Activated naive CD4-positive, alpha-beta T cell treated with anti-CD3 and anti-CD28 coated beads, Interleukin-2, amount 50 U/mL, for 24 hours (primary cell): ENCODE results near the gene IFT52.
"Not testable (repeated sequence)": the region's sequence is repeated elsewhere in the genome, so short reads cannot be mapped to it uniquely, and the experiment has no call there.

Experiments
- H3K27ac Mint-ChIP-seq: one replicate; pipeline ENCODE4 v1.8.0; 2021; ENCODE audit warnings: mild to moderate bottlenecking, mixed read lengths
- H3K27me3 Mint-ChIP-seq: one replicate; pipeline ENCODE4 v1.8.0; 2021; ENCODE audit warnings: mixed read lengths
- H3K36me3 Mint-ChIP-seq: one replicate; pipeline ENCODE4 v1.8.0; 2021; ENCODE audit warnings: mixed read lengths
- H3K4me1 Mint-ChIP-seq: one replicate; pipeline ENCODE4 v1.8.0; 2021; ENCODE audit warnings: mixed read lengths
- H3K4me3 Mint-ChIP-seq: one replicate; pipeline ENCODE4 v1.8.0; 2021; ENCODE audit warnings: mild to moderate bottlenecking, mixed read lengths
- H3K9me3 Mint-ChIP-seq: one replicate; pipeline ENCODE4 v1.8.0; 2021; ENCODE audit warnings: mixed read lengths

IFT52 gene

GRCh38 chr20:43584448-43585136 is 6.1 kb upstream of the IFT52 start:
- Mint-ChIP-seq H3K27me3 (peaks cover 2% of the 10 kb centered on the region), H3K4me3 (no peak overlapping the region), H3K36me3 (no peaks in the 10 kb centered on the region), H3K9me3 (no peaks in the 10 kb centered on the region), H3K27ac (no peak overlapping the region), H3K4me1 (peaks cover under 1% of the 10 kb centered on the region)

- Mint-ChIP-seq H3K36me3 (no peaks in the 10 kb centered on the region), H3K4me3 (no peak overlapping the region), H3K9me3 (no peaks in the 10 kb centered on the region), H3K4me1 (peaks cover 15% of the 10 kb centered on the region), H3K27me3 (peaks cover 2% of the 10 kb centered on the region), H3K27ac (no peak overlapping the region)
Observed at GRCh38 chr20:43586641-43587040, 4.1 kb upstream of the IFT52 start.

- H3K36me3 Mint-ChIP-seq, H3K27me3 Mint-ChIP-seq, H3K9me3 Mint-ChIP-seq, H3K4me3 Mint-ChIP-seq, H3K27ac Mint-ChIP-seq: not testable (repeated sequence)
- peaks cover 22% of the 10 kb centered on the region for H3K4me1 Mint-ChIP-seq
Observed at GRCh38 chr20:43588526-43588925, 2.2 kb upstream of the IFT52 start.

DNA sequence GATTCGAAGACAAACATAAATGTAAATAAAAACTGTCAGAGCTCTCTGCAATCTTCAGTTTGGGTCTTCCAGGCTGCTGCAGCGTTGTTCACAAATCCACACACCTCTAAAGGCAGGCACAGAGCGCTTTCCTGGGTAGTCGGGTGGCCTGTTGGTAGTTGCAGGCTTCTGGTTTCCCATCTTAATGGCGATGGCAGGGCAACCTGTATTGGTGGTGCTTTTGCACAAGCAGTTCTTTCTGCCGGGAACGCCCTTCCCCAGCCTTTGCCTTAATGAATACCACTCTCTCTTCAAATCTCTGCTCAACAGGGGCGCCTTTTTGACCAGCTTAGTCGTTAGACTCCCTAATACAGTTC is 723 bp upstream of the IFT52 start:
- Mint-ChIP-seq H3K4me3 (peak overlapping the region; percentile 89), H3K9me3 (no peaks in the 10 kb centered on the region)

DNA sequence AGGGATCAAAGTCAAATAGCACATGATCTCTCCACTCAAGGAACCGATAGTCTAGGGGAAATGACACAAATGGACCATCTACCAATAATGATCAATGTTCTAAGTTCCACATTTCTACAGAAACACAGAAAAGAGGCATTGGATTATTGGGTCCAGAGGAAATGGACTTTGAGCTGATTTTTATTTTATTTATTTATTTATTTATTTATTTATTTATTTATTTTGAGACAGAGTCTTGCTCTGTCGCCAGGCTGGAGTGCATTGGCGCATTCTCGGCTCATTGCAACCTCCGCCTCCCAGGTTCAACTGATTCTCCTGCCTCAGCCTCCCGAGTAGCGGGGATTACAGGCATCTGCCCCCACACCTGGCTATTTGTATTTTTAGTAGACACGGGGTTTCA is 11.2 kb downstream of the IFT52 start:
- H3K9me3 Mint-ChIP-seq, H3K4me1 Mint-ChIP-seq, H3K27me3 Mint-ChIP-seq, H3K36me3 Mint-ChIP-seq, H3K27ac Mint-ChIP-seq, H3K4me3 Mint-ChIP-seq: not testable (repeated sequence)

More for the DNA sequence above, 723 bp upstream of the IFT52 start:
- Mint-ChIP-seq H3K27ac (peak overlapping the region; percentile 91), H3K4me1 (peaks cover 22% of the 10 kb centered on the region), H3K27me3 (peaks cover 2% of the 10 kb centered on the region), H3K36me3 (peaks cover 5% of the 10 kb centered on the region)

DNA sequence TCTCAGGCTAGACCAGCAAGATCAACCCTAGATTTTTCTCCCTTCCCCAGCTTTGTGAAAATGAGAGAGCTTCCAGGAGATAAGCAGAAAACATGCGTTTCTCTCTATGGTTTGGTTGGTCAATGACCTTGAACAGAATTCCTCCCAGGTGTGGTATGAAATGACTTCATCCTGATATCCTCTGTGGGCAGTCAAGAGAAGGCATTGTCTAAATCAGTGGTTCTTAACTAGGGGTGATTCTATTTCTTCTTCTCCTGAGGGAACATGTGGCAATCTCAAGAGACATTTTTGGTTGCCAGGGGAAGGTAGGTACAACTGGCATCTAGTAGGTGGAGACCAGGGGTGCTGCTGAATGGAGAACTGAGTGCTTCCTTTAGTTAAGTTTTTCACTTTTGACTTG is 12.4 kb downstream of the IFT52 start:
- no peaks in the 10 kb centered on the region for H3K9me3 Mint-ChIP-seq
- peaks cover 4% of the 10 kb centered on the region for H3K36me3 Mint-ChIP-seq
- H3K4me3 Mint-ChIP-seq: no peak overlapping the region
- H3K27me3 Mint-ChIP-seq: no peaks in the 10 kb centered on the region
- no peaks in the 10 kb centered on the region for H3K4me1 Mint-ChIP-seq
- no peak overlapping the region for H3K27ac Mint-ChIP-seq

GRCh38 chr20:43605715-43606114 is 15.0 kb downstream of the IFT52 start:
- H3K9me3 Mint-ChIP-seq: no peaks in the 10 kb centered on the region
- H3K27ac Mint-ChIP-seq: no peak overlapping the region
- H3K36me3 Mint-ChIP-seq: peaks cover 3% of the 10 kb centered on the region
- H3K4me1 Mint-ChIP-seq: no peaks in the 10 kb centered on the region
- H3K27me3 Mint-ChIP-seq: no peaks in the 10 kb centered on the region
- H3K4me3 Mint-ChIP-seq: no peak overlapping the region

- not testable (repeated sequence) for H3K4me3 Mint-ChIP-seq, H3K4me1 Mint-ChIP-seq, H3K27ac Mint-ChIP-seq, H3K9me3 Mint-ChIP-seq, H3K27me3 Mint-ChIP-seq, H3K36me3 Mint-ChIP-seq
Observed at GRCh38 chr20:43607278-43607677, 16.5 kb downstream of the IFT52 start.

- H3K4me3 Mint-ChIP-seq: no peak overlapping the region
- H3K27ac Mint-ChIP-seq: no peak overlapping the region
- peaks cover 19% of the 10 kb centered on the region for H3K36me3 Mint-ChIP-seq
- no peaks in the 10 kb centered on the region for H3K4me1 Mint-ChIP-seq
- H3K27me3 Mint-ChIP-seq: no peaks in the 10 kb centered on the region
- H3K9me3 Mint-ChIP-seq: no peaks in the 10 kb centered on the region
Observed at GRCh38 chr20:43631598-43631997, 40.9 kb downstream of the IFT52 start.

DNA sequence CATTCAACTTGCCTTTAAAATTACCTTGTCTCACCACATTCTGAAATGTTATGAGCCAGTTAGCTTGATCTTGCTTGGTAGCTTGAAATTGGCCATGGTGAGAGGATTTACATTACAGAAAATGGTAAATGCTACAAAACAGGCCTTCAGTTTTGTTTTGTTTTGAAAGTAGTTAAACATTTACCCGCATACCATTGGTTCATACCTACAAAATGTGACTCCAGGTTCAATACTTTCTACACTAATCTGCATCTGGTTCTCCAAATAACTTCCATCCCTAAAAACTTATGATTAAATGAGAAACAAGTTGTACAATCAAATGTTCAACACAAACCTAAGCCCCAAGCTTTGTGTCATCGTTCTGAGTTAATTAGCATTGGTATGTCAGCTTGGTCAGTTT is 45.7 kb downstream of the IFT52 start:
- Mint-ChIP-seq H3K36me3 (peaks cover 17% of the 10 kb centered on the region), H3K27me3 (no peaks in the 10 kb centered on the region), H3K27ac (no peak overlapping the region), H3K4me1 (no peaks in the 10 kb centered on the region), H3K9me3 (no peaks in the 10 kb centered on the region), H3K4me3 (no peak overlapping the region)

GRCh38 chr20:43642548-43642947 is 51.8 kb downstream of the IFT52 start:
- Mint-ChIP-seq H3K4me3 (no peak overlapping the region), H3K9me3 (no peaks in the 10 kb centered on the region), H3K36me3 (peaks cover 10% of the 10 kb centered on the region), H3K27me3 (no peaks in the 10 kb centered on the region), H3K4me1 (no peaks in the 10 kb centered on the region), H3K27ac (no peak overlapping the region)

DNA sequence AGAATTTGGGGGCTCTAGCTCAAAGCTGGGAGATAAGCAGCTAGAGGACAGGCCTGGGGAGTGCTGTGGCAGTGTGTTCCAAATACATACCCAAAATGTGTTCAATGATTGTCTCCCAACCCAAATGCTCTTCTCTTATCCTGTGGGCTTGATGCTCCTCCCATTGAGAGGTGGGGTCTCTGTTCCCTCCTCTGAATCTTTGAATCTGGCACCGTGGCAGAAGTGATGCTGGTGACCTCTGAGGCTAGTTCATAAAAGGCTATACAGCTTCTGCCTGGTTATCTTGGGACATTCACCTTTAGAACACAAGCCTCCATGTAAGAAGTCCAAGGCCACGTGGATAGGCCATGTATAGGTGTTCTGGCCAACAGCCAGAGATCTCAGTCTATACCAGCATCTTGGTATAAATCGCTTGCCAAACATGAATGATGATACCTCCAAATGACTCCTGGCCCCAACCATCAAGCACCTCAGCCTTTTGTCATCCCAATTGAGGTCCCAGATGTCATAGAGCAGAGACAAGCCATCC is 60.3 kb downstream of the IFT52 start:
- H3K4me1 Mint-ChIP-seq: peaks cover under 1% of the 10 kb centered on the region
- peaks cover 5% of the 10 kb centered on the region for H3K36me3 Mint-ChIP-seq
- no peak overlapping the region for H3K4me3 Mint-ChIP-seq
- no peaks in the 10 kb centered on the region for H3K9me3 Mint-ChIP-seq
- H3K27ac Mint-ChIP-seq: no peak overlapping the region
- H3K27me3 Mint-ChIP-seq: no peaks in the 10 kb centered on the region

- not testable (repeated sequence) for H3K27me3 Mint-ChIP-seq, H3K9me3 Mint-ChIP-seq, H3K4me1 Mint-ChIP-seq, H3K4me3 Mint-ChIP-seq, H3K36me3 Mint-ChIP-seq, H3K27ac Mint-ChIP-seq
Observed at GRCh38 chr20:43651650-43652184, 61.0 kb downstream of the IFT52 start.

DNA sequence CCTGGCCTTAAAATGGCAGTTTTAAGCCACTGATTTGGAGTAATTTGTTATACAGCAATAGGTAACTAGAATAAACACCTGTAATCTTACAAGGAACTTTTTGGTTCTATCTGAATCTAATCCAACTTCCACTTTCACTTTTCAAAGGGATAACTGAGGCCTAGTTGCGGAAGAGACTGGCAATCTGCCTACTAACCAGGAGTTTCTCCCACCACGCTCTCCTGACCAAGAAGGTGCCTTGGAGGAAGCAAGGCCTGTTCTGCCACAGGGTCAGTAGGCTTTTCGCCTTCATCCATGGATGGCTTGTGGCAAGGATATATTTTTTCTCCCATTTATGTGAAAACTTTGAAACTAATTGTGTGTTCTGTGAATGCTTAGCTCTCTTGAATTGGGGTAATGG is 63.2 kb downstream of the IFT52 start:
- Mint-ChIP-seq H3K4me1 (peaks cover 12% of the 10 kb centered on the region), H3K36me3 (no peaks in the 10 kb centered on the region), H3K27me3 (no peaks in the 10 kb centered on the region), H3K4me3 (no peak overlapping the region), H3K9me3 (no peaks in the 10 kb centered on the region), H3K27ac (peak overlapping the region; percentile 18)

DNA sequence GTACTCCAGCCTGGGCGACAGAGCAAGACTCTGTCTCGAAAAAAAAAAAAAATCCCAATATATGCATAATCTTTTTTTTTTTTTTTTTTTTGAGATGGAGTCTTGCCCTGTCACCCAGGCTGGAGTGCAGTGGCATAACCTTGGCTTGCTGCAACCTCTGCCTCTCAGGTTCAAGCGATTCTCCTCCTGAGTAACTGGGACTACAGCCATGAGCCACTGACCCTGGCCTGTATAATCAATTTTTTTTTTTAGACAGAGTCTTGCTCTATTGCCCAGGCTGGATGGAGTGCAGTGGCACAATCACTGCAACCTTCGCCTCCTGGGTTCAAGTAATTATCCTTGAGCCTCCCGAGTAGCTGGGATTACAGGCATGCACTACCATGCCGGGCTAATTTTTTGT is 64.4 kb downstream of the IFT52 start:
- not testable (repeated sequence) for H3K27me3 Mint-ChIP-seq, H3K4me3 Mint-ChIP-seq, H3K36me3 Mint-ChIP-seq, H3K9me3 Mint-ChIP-seq, H3K27ac Mint-ChIP-seq
- peaks cover 12% of the 10 kb centered on the region for H3K4me1 Mint-ChIP-seq

GRCh38 chr20:43655937-43656336 is 65.2 kb downstream of the IFT52 start:
- no peaks in the 10 kb centered on the region for H3K36me3 Mint-ChIP-seq
- peak overlapping the region; percentile 85 for H3K27ac Mint-ChIP-seq
- H3K4me1 Mint-ChIP-seq: peaks cover 12% of the 10 kb centered on the region
- H3K27me3 Mint-ChIP-seq: no peaks in the 10 kb centered on the region
- peak overlapping the region; percentile 73 for H3K4me3 Mint-ChIP-seq
- H3K9me3 Mint-ChIP-seq: no peaks in the 10 kb centered on the region
